AG08395 (cell line): Measurements from ENCODE around the gene GAS7.

Source experiments
- DNase-seq: peaks from one replicate; pipeline ENCODE4 v3.0.0; 2012; ENCODE audit warnings: mixed read lengths, low spot score

GAS7 gene

GRCh38 chr17:9887508-9887907 is 310.9 kb downstream of the GAS7 start:
- DNase-seq = no peak

- no peak for DNase-seq
Measured at GRCh38 chr17:9886141-9886930, 312.1 kb downstream of the GAS7 start.

GRCh38 chr17:9883451-9883850 is 315.0 kb downstream of the GAS7 start:
- DNase-seq = no peak

GRCh38 chr17:9880582-9880999 is 317.8 kb downstream of the GAS7 start:
- DNase-seq = peak; percentile 37

- peak; percentile 25 for DNase-seq
Measured at GRCh38 chr17:9878786-9879525, 319.4 kb downstream of the GAS7 start.

- DNase-seq = no peak
Measured at GRCh38 chr17:9878356-9878755, 320.1 kb downstream of the GAS7 start.

- DNase-seq = peak; percentile 79
Measured at GRCh38 chr17:9875441-9875840, 323.0 kb downstream of the GAS7 start.

GRCh38 chr17:9874722-9875121 is 323.7 kb downstream of the GAS7 start:
- no peak for DNase-seq

GRCh38 chr17:9872852-9873251 is 325.6 kb downstream of the GAS7 start:
- DNase-seq = no peak

GRCh38 chr17:9868552-9868951 is 329.9 kb downstream of the GAS7 start:
- no peak for DNase-seq

- DNase-seq = no peak
Measured at GRCh38 chr17:9865586-9865985, 332.8 kb downstream of the GAS7 start.

- no peak for DNase-seq
Measured at GRCh38 chr17:9862949-9863348, 335.5 kb downstream of the GAS7 start.

GRCh38 chr17:9862220-9862619 is 336.2 kb downstream of the GAS7 start:
- DNase-seq = no peak

GRCh38 chr17:9860851-9861250 is 337.6 kb downstream of the GAS7 start:
- no peak for DNase-seq
